ENCODE measurements around the gene PYGB. TPM values are rescaled to one million over a fixed set of nuclear protein-coding genes. Genes with fewer than 3 reads are reported as not detected.

The PYGB gene
- total and polyA plus RNA-seq, 2 donors (not counting 1 experiment from before 2014, with no cell fraction given), result 22.5 to 30.6 TPM

- Histone ChIP-seq H3K36me3 (replicated peaks in 1 of 2; ENCODE audit: control extremely low read depth in 1 of 2, control insufficient read depth in 1 of 2, extremely low read depth in 1 of 2, insufficient read depth in 2 of 2, low read length in 1 of 2) (peaks cover 1 to 3% of the 10 kb centered on the region in 2 experiments), H3K9ac (ENCODE audit: low read length) (no peak overlapping the region), H2AFZ (ENCODE audit: insufficient read depth, low read depth, low read length, poor library complexity, severe bottlenecking) (no peak overlapping the region), H3K4me2 (replicated peaks; ENCODE audit: low read depth, low read length, poor library complexity, severe bottlenecking) (no peak overlapping the region), H3K27ac (ENCODE audit: low read length in 2 of 2) (no peak overlapping the region), H3K79me2 (ENCODE audit: control insufficient read depth, insufficient read depth, low read length) (peaks cover 26% of the 10 kb centered on the region), H4K20me1 (ENCODE audit: control insufficient read depth, insufficient read depth, low read length, poor library complexity, severe bottlenecking) (no peaks in the 10 kb centered on the region), H3K9me3 (ENCODE audit: control extremely low read depth in 1 of 3, control insufficient read depth in 2 of 3, insufficient read depth in 1 of 3, low read length in 2 of 3) (no peaks in the 10 kb centered on the region), H3K4me3 (ENCODE audit: control extremely low read depth in 1 of 5, extremely low read depth in 1 of 5, insufficient read depth in 1 of 5, low read depth in 2 of 5, low read length in 4 of 5) (no peak overlapping the region), H3K27me3 (replicated peaks in 1 of 4; ENCODE audit: control extremely low read depth in 1 of 4, control insufficient read depth in 3 of 4, insufficient read depth in 4 of 4, low read length in 3 of 4) (no peaks in the 10 kb centered on the region), H3K4me1 (ENCODE audit: control insufficient read depth in 2 of 2, insufficient read depth in 2 of 2, low read length in 2 of 2) (no peaks in the 10 kb centered on the region)
- H3K27ac Mint-ChIP-seq, result no peak overlapping the region
- no CpG with 5 or more reads among the region's 3 CpGs for WGBS (ENCODE audit: insufficient coverage)
- DNase-seq (no peak), ATAC-seq (ENCODE audit: low read depth) (no peak)
- H3K4me3 Mint-ChIP-seq, result no peak overlapping the region
- CTCF ChIA-PET, result interaction anchor here (1.2 kb wide), 1 partner anchor 11 kb away, joined by 4 read pairs; no protein-coding TSS in a partner anchor
- H3K27me3 Mint-ChIP-seq, result no peaks in the 10 kb centered on the region
- no peaks in the 10 kb centered on the region for H3K9me3 Mint-ChIP-seq (ENCODE audit: insufficient read depth)
- no peak for TF ChIP-seq EZH2 (IDR thresholded peaks at IDR 0.05; ENCODE audit: borderline replicate concordance, insufficient read depth, low read depth, low read length, poor library complexity, severe bottlenecking)
- TF ChIP-seq, protein P1, sequence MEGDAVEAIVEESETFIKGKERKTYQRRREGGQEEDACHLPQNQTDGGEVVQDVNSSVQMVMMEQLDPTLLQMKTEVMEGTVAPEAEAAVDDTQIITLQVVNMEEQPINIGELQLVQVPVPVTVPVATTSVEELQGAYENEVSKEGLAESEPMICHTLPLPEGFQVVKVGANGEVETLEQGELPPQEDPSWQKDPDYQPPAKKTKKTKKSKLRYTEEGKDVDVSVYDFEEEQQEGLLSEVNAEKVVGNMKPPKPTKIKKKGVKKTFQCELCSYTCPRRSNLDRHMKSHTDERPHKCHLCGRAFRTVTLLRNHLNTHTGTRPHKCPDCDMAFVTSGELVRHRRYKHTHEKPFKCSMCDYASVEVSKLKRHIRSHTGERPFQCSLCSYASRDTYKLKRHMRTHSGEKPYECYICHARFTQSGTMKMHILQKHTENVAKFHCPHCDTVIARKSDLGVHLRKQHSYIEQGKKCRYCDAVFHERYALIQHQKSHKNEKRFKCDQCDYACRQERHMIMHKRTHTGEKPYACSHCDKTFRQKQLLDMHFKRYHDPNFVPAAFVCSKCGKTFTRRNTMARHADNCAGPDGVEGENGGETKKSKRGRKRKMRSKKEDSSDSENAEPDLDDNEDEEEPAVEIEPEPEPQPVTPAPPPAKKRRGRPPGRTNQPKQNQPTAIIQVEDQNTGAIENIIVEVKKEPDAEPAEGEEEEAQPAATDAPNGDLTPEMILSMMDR (IDR thresholded peaks at IDR 0.05), result no peak
- intact Hi-C loops (cut with micrococcal nuclease), result no loop called here
- H3K4me1 Mint-ChIP-seq, result peaks cover 21% of the 10 kb centered on the region
- POLR2A ChIA-PET, result no interaction called here
Measured at GRCh38 chr20:25325073-25325472, 77.2 kb downstream of the PYGB start.

GRCh38 chr20:25325997-25326396 lies 78.1 kb downstream of the PYGB start:
- H3K36me3 ChIP-seq (replicated peaks in 1 of 2; ENCODE audit: control extremely low read depth in 1 of 2, control insufficient read depth in 1 of 2, extremely low read depth in 1 of 2, insufficient read depth in 2 of 2, low read length in 1 of 2), result peaks cover 1 to 2% of the 10 kb centered on the region in 2 experiments
- Mint-ChIP-seq H3K27me3 (no peaks in the 10 kb centered on the region), H3K4me1 (peaks cover 21% of the 10 kb centered on the region), H3K4me3 (no peak overlapping the region), H3K9me3 (ENCODE audit: insufficient read depth) (no peaks in the 10 kb centered on the region), H3K27ac (no peak overlapping the region)
- peaks cover 26% of the 10 kb centered on the region for H3K79me2 ChIP-seq (ENCODE audit: control insufficient read depth, insufficient read depth, low read length)
- no peak overlapping the region for H3K4me3 ChIP-seq (ENCODE audit: control extremely low read depth in 1 of 5, extremely low read depth in 1 of 5, insufficient read depth in 1 of 5, low read depth in 2 of 5, low read length in 4 of 5)
- no peaks in the 10 kb centered on the region for H3K27me3 ChIP-seq (replicated peaks in 1 of 4; ENCODE audit: control extremely low read depth in 1 of 4, control insufficient read depth in 3 of 4, insufficient read depth in 4 of 4, low read length in 3 of 4)
- WGBS (ENCODE audit: insufficient coverage), result 100% methylated on average over 1 of the region's 2 CpGs
- no peak overlapping the region for H2AFZ ChIP-seq (ENCODE audit: insufficient read depth, low read depth, low read length, poor library complexity, severe bottlenecking)
- ChIA-PET CTCF (interaction anchor here (1.2 kb wide), 1 partner anchor 12 kb away, joined by 4 read pairs; no protein-coding TSS in a partner anchor), POLR2A (no interaction called here)
- no peaks in the 10 kb centered on the region for H3K9me3 ChIP-seq (ENCODE audit: control extremely low read depth in 1 of 3, control insufficient read depth in 2 of 3, insufficient read depth in 1 of 3, low read length in 2 of 3)
- no peak overlapping the region for H3K27ac ChIP-seq (ENCODE audit: low read length in 2 of 2)
- DNase-seq (no peak), ATAC-seq (ENCODE audit: low read depth) (no peak)
- intact Hi-C loops (cut with micrococcal nuclease), result no loop called here
- TF ChIP-seq, protein P1 (IDR thresholded peaks at IDR 0.05), result no peak
- no peak for TF ChIP-seq EZH2 (IDR thresholded peaks at IDR 0.05; ENCODE audit: borderline replicate concordance, insufficient read depth, low read depth, low read length, poor library complexity, severe bottlenecking)
- H3K4me2 ChIP-seq (replicated peaks; ENCODE audit: low read depth, low read length, poor library complexity, severe bottlenecking), result no peak overlapping the region
- H3K9ac ChIP-seq (ENCODE audit: low read length), result no peak overlapping the region
- no peaks in the 10 kb centered on the region for H3K4me1 ChIP-seq (ENCODE audit: control insufficient read depth in 2 of 2, insufficient read depth in 2 of 2, low read length in 2 of 2)
- H4K20me1 ChIP-seq (ENCODE audit: control insufficient read depth, insufficient read depth, low read length, poor library complexity, severe bottlenecking), result no peaks in the 10 kb centered on the region

Measured in B cell (primary cell).